GM18498 (cell line): Measurements from ENCODE around the gene IFT80.

Source experiments
- ATAC-seq: cut with Tn5 transposase; IDR thresholded peaks from one replicate; pipeline ENCODE4 v1.9.1; 2021; ENCODE audit warnings: mild to moderate bottlenecking, moderate library complexity; ENCODE audit not compliant: unreplicated experiment

IFT80 gene

GRCh38 chr3:160217675-160218074 is 181.3 kb downstream of the IFT80 start:
- ATAC-seq = no peak

GRCh38 chr3:160213191-160213590 is 185.8 kb downstream of the IFT80 start:
- no peak for ATAC-seq

GRCh38 chr3:160210799-160211221 is 188.2 kb downstream of the IFT80 start:
- no peak for ATAC-seq

GRCh38 chr3:160210341-160210740 is 188.7 kb downstream of the IFT80 start:
- no peak for ATAC-seq
